Measurements from ENCODE around the gene CCDC73.
"Not testable (repeated sequence)": the region's sequence is repeated elsewhere in the genome, so short reads cannot be mapped to it uniquely, and the experiment has no call there.

Gene CCDC73

DNA sequence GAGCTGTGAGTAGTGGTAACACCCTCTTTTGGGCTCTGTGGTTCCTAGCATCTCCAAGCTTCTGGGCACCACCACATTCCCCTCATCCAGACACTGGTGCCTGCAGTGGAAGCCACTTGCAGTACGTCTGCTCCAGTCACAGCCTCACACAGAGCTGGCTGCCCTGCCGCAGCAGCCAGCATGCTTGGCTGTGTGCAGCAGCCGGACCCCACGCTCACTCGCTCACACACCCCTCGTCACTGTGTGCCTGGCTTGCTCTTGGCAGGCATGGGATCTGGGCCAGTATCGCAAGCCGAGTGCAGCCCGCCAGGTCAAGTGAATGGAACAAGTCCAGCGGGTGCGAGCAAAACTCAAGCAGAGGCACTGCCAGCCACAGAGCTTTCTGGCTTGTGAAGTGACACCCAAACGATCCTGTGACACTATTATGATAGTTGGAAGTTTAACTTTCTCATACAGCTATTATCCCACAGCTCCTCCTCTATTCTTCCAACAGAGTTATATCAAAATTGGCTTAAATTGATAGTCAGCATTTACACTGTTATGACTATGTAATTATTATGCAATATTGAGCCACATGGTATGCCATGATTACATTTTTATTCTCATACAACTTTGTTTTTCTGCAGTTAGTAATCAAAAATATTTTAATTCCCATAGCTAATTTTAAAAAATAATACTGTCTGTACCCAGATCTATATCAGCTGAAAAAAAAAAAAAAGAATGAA lies 89.0 kb downstream of the CCDC73 start:
- no peak for DNase-seq (ENCODE audit: low read depth)

- no peak for DNase-seq (ENCODE audit: low read depth)
These were observed 89.7 kb downstream of the CCDC73 start for GRCh38 chr11:32704775-32705174.

GRCh38 chr11:32704261-32704660 lies 90.2 kb downstream of the CCDC73 start:
- DNase-seq (ENCODE audit: low read depth): no peak

DNA sequence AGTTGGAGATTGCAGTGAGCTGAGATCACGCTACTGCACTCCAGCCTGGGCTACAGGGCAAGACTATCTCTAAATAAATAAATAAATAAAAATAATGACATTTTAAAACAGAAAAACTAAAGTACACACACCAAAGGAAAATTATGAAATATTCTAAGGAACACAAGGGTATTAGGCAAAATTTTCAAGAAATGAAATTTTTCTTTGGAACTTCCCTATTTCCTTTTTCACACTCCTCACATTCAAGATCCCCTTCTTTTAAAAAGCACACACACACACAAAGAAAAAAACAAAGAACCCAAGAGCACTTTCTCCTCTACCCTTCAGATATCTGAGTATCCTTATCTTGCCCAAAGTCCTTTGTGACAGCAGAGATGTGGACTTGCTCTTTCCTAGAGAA lies 92.8 kb downstream of the CCDC73 start:
- no peak for DNase-seq (ENCODE audit: low read depth)

DNA sequence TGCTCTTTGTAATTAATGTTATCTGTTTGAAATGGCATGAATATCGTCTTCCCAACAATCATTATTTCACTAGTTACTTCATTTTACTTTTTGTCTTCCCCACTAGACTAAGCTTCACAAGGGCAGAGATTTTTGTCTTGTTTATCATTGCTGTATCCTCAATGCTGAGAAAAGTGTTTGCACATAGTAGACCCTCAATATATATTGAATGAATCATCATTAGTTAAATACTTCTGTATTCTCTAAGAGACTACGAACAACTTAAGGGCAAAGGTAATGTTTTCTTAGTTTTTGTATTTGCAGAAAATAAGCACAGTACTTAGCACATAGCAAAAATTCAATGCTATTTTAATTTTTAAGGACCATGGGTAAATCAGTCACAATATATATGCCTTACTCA lies 95.9 kb downstream of the CCDC73 start:
- no peak for DNase-seq (ENCODE audit: low read depth)

DNA sequence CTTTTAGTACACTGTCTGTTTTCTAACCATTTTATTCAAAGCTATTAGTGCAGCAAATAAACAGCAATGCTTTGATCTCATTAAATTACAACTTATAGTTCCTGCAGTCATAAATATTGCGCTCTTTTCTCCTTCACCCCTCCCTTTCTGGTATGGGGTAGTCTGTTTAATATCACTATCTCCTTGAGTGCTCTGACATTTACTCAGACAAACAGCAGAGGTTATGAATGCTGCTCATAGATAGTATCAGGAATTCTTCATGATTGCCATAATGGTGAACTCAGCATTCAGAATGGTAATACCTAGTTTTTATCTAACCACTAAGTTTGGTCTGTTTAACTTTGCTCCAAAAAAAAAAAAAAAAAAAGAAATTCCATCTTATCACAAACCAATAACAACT lies 123.4 kb downstream of the CCDC73 start:
- DNase-seq (ENCODE audit: low read depth): no peak

GRCh38 chr11:32659672-32660071 lies 134.8 kb downstream of the CCDC73 start:
- DNase-seq (ENCODE audit: low read depth): no peak

DNA sequence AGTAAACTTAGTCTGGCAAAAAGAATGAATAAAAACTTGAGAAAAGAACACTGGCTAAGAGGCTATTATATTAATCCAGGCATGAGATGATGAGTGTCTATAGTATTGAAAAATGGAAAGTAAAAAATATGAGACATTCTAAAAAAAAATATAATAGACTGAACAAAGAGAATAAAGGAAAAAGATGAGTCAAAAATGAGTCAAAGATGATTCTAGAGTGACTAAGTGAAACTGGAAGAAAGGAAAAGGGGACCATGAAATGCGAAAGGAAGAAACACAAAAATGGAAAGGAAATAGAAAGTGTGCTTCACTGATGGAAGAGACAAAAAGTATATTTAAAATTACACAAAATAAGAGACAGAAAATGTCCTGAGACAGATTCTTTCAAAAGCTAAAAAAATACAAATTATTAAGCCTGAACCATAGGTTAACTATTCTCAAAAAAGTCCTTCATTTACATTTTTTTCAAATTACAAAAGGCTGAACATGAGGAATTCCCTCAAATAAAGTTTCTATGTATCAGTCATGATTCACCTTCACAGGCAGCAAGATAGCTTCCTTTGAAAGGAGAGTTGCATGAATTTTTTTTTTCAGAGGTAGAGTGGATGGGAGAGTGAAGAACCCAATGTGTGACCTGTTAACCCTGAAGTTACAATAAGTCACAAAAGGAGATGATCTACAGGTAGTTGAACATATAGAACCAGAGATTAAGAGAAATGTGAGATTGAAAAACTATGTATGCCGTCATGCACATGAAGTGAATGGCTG lies 135.6 kb downstream of the CCDC73 start:
- no peak for DNase-seq (ENCODE audit: low read depth)

DNA sequence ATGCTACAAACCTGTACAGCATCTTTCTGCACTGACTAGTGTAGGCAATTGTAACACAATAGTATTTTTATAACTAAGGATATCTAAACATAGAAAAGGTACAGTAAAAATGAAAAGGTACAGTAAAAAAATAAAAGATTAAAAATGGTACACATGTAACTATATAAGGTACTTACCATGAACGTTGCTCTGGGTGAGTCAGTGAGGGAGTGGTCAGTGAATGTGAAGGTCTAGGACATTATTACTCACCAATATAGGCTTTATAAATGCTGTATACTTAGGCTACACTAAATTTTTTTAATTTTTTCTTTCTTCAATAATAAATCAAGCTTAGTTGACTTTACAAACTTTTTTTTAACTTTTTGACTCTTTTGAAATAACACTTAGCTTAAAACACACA lies 150.9 kb downstream of the CCDC73 start:
- no peak for DNase-seq (ENCODE audit: low read depth)

- DNase-seq (ENCODE audit: low read depth): no peak
These were observed 153.1 kb downstream of the CCDC73 start for GRCh38 chr11:32641361-32641760.

GRCh38 chr11:32635819-32636218 lies 158.6 kb downstream of the CCDC73 start:
- DNase-seq (ENCODE audit: low read depth): no peak

GRCh38 chr11:32630844-32631243 lies 163.6 kb downstream of the CCDC73 start:
- no peak for DNase-seq (ENCODE audit: low read depth)

DNA sequence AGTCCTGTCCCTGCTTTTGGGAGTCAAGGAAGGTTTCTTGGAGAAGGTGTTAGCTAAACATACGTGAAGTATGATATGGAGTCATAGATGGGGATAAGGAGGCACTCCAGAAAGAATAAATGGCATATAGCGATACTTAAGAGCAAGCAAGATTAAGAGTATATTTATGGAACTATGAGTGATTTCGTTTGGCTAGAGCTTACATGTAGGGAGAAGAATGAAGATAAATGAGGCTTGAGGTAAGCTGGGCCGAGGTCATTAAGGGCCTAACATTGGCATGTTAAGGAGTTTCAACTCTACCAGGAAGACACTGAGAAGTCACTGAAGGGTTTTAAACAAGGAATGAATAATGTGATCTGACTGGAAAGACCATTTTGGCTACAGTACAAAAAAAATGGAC lies 177.6 kb downstream of the CCDC73 start:
- DNase-seq (ENCODE audit: low read depth): no peak

GRCh38 chr11:32615422-32615821 lies 179.0 kb downstream of the CCDC73 start:
- DNase-seq (ENCODE audit: low read depth): no peak

GRCh38 chr11:32613500-32614151 lies 180.8 kb downstream of the CCDC73 start:
- no peak for DNase-seq (ENCODE audit: low read depth)

DNA sequence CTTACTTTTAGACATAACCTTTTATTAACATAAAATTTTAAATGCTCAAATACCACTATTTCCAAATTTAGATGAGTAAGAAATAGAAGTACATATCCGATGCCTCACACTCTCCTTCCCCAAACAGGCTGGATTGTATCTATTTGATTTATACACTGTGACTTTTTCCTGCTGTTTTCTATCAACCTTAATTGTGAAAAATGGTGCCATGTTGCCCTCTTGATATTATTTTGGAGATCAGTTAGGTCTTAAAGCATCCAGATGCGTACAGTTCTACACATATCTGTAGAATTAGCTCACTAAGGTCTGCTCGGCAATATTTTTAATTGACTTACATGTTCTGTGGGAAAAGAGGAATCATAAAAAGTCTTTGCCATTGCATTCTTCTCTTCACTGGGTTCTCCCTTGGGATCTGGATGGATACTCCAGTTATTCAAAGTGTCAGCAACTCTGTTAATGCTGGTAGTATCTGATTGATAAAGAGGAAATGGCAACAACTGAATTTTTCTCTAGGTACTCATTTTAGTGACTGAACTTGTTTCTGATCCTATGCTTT lies 183.6 kb downstream of the CCDC73 start:
- DNase-seq (ENCODE audit: low read depth): no peak

DNA sequence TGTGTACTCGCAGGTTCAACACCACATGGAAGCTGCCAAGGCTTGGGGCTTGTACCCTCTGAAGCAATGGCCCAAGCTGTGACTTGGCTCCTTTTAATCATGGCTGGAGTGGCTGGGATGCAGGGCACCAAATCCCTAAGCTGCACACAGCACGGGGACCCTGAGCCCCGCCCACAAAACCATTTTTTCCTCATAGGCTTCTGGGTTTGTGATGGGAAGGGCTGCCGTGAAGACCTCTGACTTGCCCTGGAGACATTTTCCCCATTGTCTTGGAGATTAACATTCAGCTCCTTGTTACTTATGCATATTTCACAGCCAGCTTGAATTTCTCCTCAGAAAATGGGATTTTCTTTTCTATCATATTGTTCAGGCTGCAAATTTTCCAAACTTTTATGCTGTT lies 185.6 kb downstream of the CCDC73 start:
- not testable (repeated sequence) for DNase-seq (ENCODE audit: low read depth)

GRCh38 chr11:32606220-32606619 lies 188.2 kb downstream of the CCDC73 start:
- no peak for DNase-seq (ENCODE audit: low read depth)

- no peak for DNase-seq (ENCODE audit: low read depth)
These were observed 191.6 kb downstream of the CCDC73 start for GRCh38 chr11:32602657-32603415.

- no peak for DNase-seq (ENCODE audit: low read depth)
These were observed 196.5 kb downstream of the CCDC73 start for GRCh38 chr11:32597921-32598320.

- DNase-seq (ENCODE audit: low read depth): not testable (repeated sequence)
These were observed 198.3 kb downstream of the CCDC73 start for GRCh38 chr11:32596114-32596513.

- no peak for DNase-seq (ENCODE audit: low read depth)
These were observed 200.2 kb downstream of the CCDC73 start for GRCh38 chr11:32594272-32594671.

All from T-helper 22 cell (primary cell).